Measurements from ENCODE around the gene AFDN.

Gene AFDN

DNA sequence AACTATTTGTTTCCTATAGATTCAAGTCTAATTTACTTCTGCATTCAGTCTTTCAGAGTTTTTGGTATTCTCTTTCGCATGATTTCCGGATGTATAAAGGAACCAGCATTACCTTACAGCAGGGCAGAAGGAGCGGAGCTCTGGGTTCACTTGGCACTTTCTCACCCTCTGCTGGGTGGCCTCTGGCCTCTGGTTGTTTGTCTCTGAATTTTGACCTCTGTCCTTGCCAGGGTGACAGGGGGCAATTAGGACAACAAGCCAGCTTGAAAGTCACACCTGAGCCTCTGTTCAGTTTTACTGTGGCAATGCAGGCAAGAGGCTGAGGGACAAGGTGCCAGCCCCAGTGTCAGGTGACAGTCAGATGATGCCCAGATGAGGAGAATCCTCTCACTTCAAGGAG, 101.4 kb downstream of the AFDN start:
- Histone ChIP-seq H3K27ac (ENCODE audit: low read length) (no peak overlapping the region), H3K9me3 (ENCODE audit: control insufficient read depth in 2 of 2, low read length in 2 of 2) (no peaks in the 10 kb centered on the region), H3K27me3 (ENCODE audit: control insufficient read depth in 1 of 2, insufficient read depth in 2 of 2, low read length in 2 of 2) (no peaks in the 10 kb centered on the region), H3K4me1 (ENCODE audit: control insufficient read depth, insufficient read depth, low read length) (no peaks in the 10 kb centered on the region), H3K9ac (ENCODE audit: low read length in 2 of 2) (no peak overlapping the region), H3K4me3 (ENCODE audit: low read length in 2 of 2) (no peak overlapping the region), H3K36me3 (ENCODE audit: control insufficient read depth in 2 of 2, insufficient read depth in 2 of 2, low read length in 2 of 2) (peaks cover 23 to 32% of the 10 kb centered on the region in 2 donors)

DNA sequence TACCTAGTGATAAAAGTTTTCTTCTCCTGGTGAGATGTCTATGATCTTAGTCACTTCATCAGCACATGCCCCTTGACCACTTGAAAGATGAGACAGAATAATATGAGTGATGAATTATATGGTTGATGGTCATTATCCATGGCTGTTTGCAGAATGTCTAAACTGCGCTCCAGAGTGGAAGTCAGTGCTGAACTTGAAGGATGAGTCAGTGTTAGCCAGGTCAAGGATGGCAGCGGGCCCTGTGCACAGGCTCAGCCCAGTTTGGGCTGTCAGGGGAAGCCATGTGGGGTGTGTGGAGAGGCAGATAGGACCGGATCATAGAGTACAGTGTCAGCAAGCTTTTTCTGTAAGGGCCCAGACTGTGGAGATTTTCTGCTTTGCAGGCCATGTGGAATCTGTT, 103.6 kb downstream of the AFDN start:
- H3K4me1 ChIP-seq (ENCODE audit: control insufficient read depth, insufficient read depth, low read length): no peaks in the 10 kb centered on the region
- no peaks in the 10 kb centered on the region for H3K27me3 ChIP-seq (ENCODE audit: control insufficient read depth in 1 of 2, insufficient read depth in 2 of 2, low read length in 2 of 2)
- H3K9me3 ChIP-seq (ENCODE audit: control insufficient read depth in 2 of 2, low read length in 2 of 2): no peaks in the 10 kb centered on the region
- H3K27ac ChIP-seq (ENCODE audit: low read length): no peak overlapping the region
- peaks cover 23 to 31% of the 10 kb centered on the region in 2 donors for H3K36me3 ChIP-seq (ENCODE audit: control insufficient read depth in 2 of 2, insufficient read depth in 2 of 2, low read length in 2 of 2)
- H3K9ac ChIP-seq (ENCODE audit: low read length in 2 of 2): no peak overlapping the region
- H3K4me3 ChIP-seq (ENCODE audit: low read length in 2 of 2): no peak overlapping the region

- no peaks in the 10 kb centered on the region for H3K27me3 ChIP-seq (ENCODE audit: control insufficient read depth in 1 of 2, insufficient read depth in 2 of 2, low read length in 2 of 2)
- no peak overlapping the region for H3K9ac ChIP-seq (ENCODE audit: low read length in 2 of 2)
- no peak overlapping the region for H3K4me3 ChIP-seq (ENCODE audit: low read length in 2 of 2)
- H3K9me3 ChIP-seq (ENCODE audit: control insufficient read depth in 2 of 2, low read length in 2 of 2): no peaks in the 10 kb centered on the region
- H3K4me1 ChIP-seq (ENCODE audit: control insufficient read depth, insufficient read depth, low read length): no peaks in the 10 kb centered on the region
- peaks cover 20 to 23% of the 10 kb centered on the region in 2 donors for H3K36me3 ChIP-seq (ENCODE audit: control insufficient read depth in 2 of 2, insufficient read depth in 2 of 2, low read length in 2 of 2)
- H3K27ac ChIP-seq (ENCODE audit: low read length): no peak overlapping the region
Measured at GRCh38 chr6:167932468-167933276, 106.0 kb downstream of the AFDN start.

DNA sequence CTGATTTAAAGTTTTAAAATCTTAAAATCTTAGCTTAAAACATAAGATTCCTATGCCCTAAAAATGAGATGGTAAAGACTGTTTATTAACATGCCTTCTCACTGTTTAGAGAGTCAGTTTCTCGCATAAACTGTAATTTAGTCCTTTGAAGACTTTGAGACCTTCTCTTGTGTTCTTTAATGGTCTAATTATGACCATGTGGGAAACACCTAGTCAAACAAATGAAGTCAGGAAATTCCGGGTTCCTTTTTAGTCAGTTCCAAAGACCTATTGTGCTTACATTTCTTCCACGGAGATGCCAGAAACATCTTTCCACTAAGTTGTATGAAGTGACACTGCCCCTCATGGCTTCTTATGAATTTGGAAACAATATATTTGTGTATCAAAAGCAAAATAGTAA, 106.6 kb downstream of the AFDN start:
- no peak overlapping the region for H3K27ac ChIP-seq (ENCODE audit: low read length)
- no peaks in the 10 kb centered on the region for H3K4me1 ChIP-seq (ENCODE audit: control insufficient read depth, insufficient read depth, low read length)
- no peaks in the 10 kb centered on the region for H3K9me3 ChIP-seq (ENCODE audit: control insufficient read depth in 2 of 2, low read length in 2 of 2)
- H3K9ac ChIP-seq (ENCODE audit: low read length in 2 of 2): no peak overlapping the region
- no peaks in the 10 kb centered on the region for H3K27me3 ChIP-seq (ENCODE audit: control insufficient read depth in 1 of 2, insufficient read depth in 2 of 2, low read length in 2 of 2)
- peaks cover 16 to 21% of the 10 kb centered on the region in 2 donors for H3K36me3 ChIP-seq (ENCODE audit: control insufficient read depth in 2 of 2, insufficient read depth in 2 of 2, low read length in 2 of 2)
- no peak overlapping the region for H3K4me3 ChIP-seq (ENCODE audit: low read length in 2 of 2)

GRCh38 chr6:167933847-167934246, 107.1 kb downstream of the AFDN start:
- H3K27ac ChIP-seq (ENCODE audit: low read length): no peak overlapping the region
- no peak overlapping the region for H3K4me3 ChIP-seq (ENCODE audit: low read length in 2 of 2)
- no peak overlapping the region for H3K9ac ChIP-seq (ENCODE audit: low read length in 2 of 2)
- H3K27me3 ChIP-seq (ENCODE audit: control insufficient read depth in 1 of 2, insufficient read depth in 2 of 2, low read length in 2 of 2): no peaks in the 10 kb centered on the region
- peaks cover 11 to 17% of the 10 kb centered on the region in 2 donors for H3K36me3 ChIP-seq (ENCODE audit: control insufficient read depth in 2 of 2, insufficient read depth in 2 of 2, low read length in 2 of 2)
- no peaks in the 10 kb centered on the region for H3K9me3 ChIP-seq (ENCODE audit: control insufficient read depth in 2 of 2, low read length in 2 of 2)
- H3K4me1 ChIP-seq (ENCODE audit: control insufficient read depth, insufficient read depth, low read length): no peaks in the 10 kb centered on the region

GRCh38 chr6:167934426-167934864, 107.7 kb downstream of the AFDN start:
- Histone ChIP-seq H3K9ac (ENCODE audit: low read length in 2 of 2) (no peak overlapping the region), H3K27me3 (ENCODE audit: control insufficient read depth in 1 of 2, insufficient read depth in 2 of 2, low read length in 2 of 2) (no peaks in the 10 kb centered on the region), H3K27ac (ENCODE audit: low read length) (no peak overlapping the region), H3K4me1 (ENCODE audit: control insufficient read depth, insufficient read depth, low read length) (no peaks in the 10 kb centered on the region), H3K36me3 (ENCODE audit: control insufficient read depth in 2 of 2, insufficient read depth in 2 of 2, low read length in 2 of 2) (peaks cover 8 to 16% of the 10 kb centered on the region in 2 donors), H3K4me3 (ENCODE audit: low read length in 2 of 2) (no peak overlapping the region), H3K9me3 (ENCODE audit: control insufficient read depth in 2 of 2, low read length in 2 of 2) (no peaks in the 10 kb centered on the region)

GRCh38 chr6:167936051-167936450, 109.3 kb downstream of the AFDN start:
- Histone ChIP-seq H3K27me3 (ENCODE audit: control insufficient read depth in 1 of 2, insufficient read depth in 2 of 2, low read length in 2 of 2) (no peaks in the 10 kb centered on the region), H3K9me3 (ENCODE audit: control insufficient read depth in 2 of 2, low read length in 2 of 2) (no peaks in the 10 kb centered on the region), H3K27ac (ENCODE audit: low read length) (no peak overlapping the region), H3K36me3 (ENCODE audit: control insufficient read depth in 2 of 2, insufficient read depth in 2 of 2, low read length in 2 of 2) (peaks cover 6% of the 10 kb centered on the region in 2 donors), H3K4me3 (ENCODE audit: low read length in 2 of 2) (no peak overlapping the region), H3K9ac (ENCODE audit: low read length in 2 of 2) (no peak overlapping the region), H3K4me1 (ENCODE audit: control insufficient read depth, insufficient read depth, low read length) (no peaks in the 10 kb centered on the region)

GRCh38 chr6:167937301-167937700, 110.6 kb downstream of the AFDN start:
- H3K36me3 ChIP-seq (ENCODE audit: control insufficient read depth in 2 of 2, insufficient read depth in 2 of 2, low read length in 2 of 2): peaks cover 4 to 6% of the 10 kb centered on the region in 2 donors
- no peaks in the 10 kb centered on the region for H3K9me3 ChIP-seq (ENCODE audit: control insufficient read depth in 2 of 2, low read length in 2 of 2)
- no peak overlapping the region for H3K9ac ChIP-seq (ENCODE audit: low read length in 2 of 2)
- no peaks in the 10 kb centered on the region for H3K4me1 ChIP-seq (ENCODE audit: control insufficient read depth, insufficient read depth, low read length)
- H3K27me3 ChIP-seq (ENCODE audit: control insufficient read depth in 1 of 2, insufficient read depth in 2 of 2, low read length in 2 of 2): no peaks in the 10 kb centered on the region
- H3K4me3 ChIP-seq (ENCODE audit: low read length in 2 of 2): no peak overlapping the region
- no peak overlapping the region for H3K27ac ChIP-seq (ENCODE audit: low read length)

DNA sequence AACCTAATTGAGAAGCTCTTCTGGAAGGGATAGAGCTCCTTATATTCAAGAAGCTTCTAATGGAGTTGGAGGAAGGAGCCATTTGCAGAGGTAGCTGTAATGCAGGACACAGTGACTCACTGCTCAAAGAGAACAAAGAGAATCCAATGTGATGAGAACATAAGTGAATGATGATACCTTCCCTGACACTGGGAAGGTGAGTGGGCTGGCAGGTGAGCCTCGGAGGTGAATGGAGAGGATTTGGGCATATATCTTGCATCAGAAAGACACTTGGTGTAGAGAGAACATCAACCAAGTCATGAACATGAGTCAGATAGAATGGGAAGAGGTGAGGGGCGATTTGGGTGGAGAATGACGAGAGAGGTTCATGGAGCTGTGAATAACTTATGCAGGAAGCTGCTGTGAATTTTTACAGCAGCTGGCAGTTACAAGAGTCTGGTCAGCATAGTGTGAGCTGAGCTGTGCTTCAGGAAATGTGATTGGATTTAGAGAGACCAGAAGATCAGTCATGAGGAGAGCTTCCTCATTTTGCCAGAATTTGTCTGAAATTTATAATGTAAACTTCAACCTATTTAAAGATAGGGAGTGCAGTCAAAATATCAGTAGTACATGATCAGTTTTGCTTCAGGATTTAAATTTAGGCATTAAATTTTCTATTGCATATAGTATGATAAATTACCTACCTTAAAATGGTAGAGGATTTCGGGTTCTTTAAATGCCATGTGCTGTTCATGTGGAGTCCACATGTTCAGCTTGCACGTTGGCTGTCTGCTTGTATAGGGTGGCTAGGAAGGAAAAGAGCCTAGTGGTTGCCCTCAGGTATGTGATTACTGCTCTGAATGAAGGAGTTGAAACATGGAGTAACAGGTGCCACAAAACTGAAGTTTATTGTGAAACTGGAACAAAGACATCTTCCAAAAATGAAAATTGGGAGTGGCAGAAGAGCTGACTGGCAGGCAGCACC, 111.5 kb downstream of the AFDN start:
- no peaks in the 10 kb centered on the region for H3K4me1 ChIP-seq (ENCODE audit: control insufficient read depth, insufficient read depth, low read length)
- H3K27ac ChIP-seq (ENCODE audit: low read length): no peak overlapping the region
- no peaks in the 10 kb centered on the region for H3K9me3 ChIP-seq (ENCODE audit: control insufficient read depth in 2 of 2, low read length in 2 of 2)
- H3K9ac ChIP-seq (ENCODE audit: low read length in 2 of 2): no peak overlapping the region
- no peak overlapping the region for H3K4me3 ChIP-seq (ENCODE audit: low read length in 2 of 2)
- peaks cover 6 to 9% of the 10 kb centered on the region in 2 donors for H3K36me3 ChIP-seq (ENCODE audit: control insufficient read depth in 2 of 2, insufficient read depth in 2 of 2, low read length in 2 of 2)
- H3K27me3 ChIP-seq (ENCODE audit: control insufficient read depth in 1 of 2, insufficient read depth in 2 of 2, low read length in 2 of 2): no peaks in the 10 kb centered on the region

DNA sequence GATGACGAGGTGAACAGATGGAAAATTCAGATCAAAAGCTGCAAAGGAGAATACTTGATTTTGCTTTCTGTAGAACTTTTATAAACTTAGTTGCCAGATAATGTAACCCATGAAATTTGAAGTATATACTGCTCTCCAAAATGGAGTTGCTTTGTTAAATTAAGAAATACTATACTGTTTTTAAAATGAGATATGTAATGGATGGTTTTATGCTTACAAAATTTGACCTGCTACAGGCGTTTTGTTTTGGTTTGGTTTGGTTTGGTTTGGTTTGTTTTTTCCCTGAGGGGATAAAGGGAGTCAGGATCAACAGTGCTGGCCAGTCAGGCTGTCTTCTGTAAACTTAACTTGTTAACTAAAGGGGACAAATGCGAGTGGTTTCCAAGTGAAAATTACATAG, 115.1 kb downstream of the AFDN start:
- no peaks in the 10 kb centered on the region for H3K9me3 ChIP-seq (ENCODE audit: control insufficient read depth in 2 of 2, low read length in 2 of 2)
- no peak overlapping the region for H3K9ac ChIP-seq (ENCODE audit: low read length in 2 of 2)
- H3K4me1 ChIP-seq (ENCODE audit: control insufficient read depth, insufficient read depth, low read length): no peaks in the 10 kb centered on the region
- H3K36me3 ChIP-seq (ENCODE audit: control insufficient read depth in 2 of 2, insufficient read depth in 2 of 2, low read length in 2 of 2): peaks cover 20 to 24% of the 10 kb centered on the region in 2 donors
- no peak overlapping the region for H3K27ac ChIP-seq (ENCODE audit: low read length)
- no peak overlapping the region for H3K4me3 ChIP-seq (ENCODE audit: low read length in 2 of 2)
- no peaks in the 10 kb centered on the region for H3K27me3 ChIP-seq (ENCODE audit: control insufficient read depth in 1 of 2, insufficient read depth in 2 of 2, low read length in 2 of 2)
